B cell (primary cell): Measurements from ENCODE around the gene EPG5.

Experiments
- EZH2 ChIP-seq: IDR thresholded peaks from 2 replicates; pipeline ENCODE4 v1.6.1; 2012; ENCODE audit warnings: borderline replicate concordance, low read depth, mild to moderate bottlenecking, moderate library complexity, low read length; ENCODE audit not compliant: insufficient read depth, poor library complexity, severe bottlenecking
- TF ChIP-seq, protein P1 (sequence below): fragments of 200-600 bp; IDR thresholded peaks from one replicate; pipeline ENCODE4 v1.8.0; 2022; ENCODE audit warnings: antibody characterized with exemption, mild to moderate bottlenecking

DNA sequence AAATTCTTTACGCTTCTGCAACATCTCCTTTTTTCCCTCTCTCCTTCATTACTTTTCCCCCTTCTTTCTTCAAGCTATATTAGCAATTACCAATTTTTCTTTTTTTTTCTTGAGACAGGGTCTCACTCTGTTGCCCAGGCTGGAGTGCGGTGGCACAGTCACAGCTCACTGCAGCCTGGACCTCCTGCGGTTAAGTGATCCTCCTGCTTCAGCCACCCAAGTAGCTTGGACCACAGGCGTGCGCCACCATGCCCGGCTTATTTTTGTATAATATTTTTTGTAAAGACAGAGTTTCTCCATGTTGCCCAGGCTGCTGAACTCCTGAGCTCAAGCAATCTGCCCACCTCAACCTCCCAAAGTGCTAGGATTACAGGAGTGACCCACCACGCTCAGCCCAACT, 70.7 kb downstream of the EPG5 start:
- no peak for TF ChIP-seq EZH2
- TF ChIP-seq, protein P1, sequence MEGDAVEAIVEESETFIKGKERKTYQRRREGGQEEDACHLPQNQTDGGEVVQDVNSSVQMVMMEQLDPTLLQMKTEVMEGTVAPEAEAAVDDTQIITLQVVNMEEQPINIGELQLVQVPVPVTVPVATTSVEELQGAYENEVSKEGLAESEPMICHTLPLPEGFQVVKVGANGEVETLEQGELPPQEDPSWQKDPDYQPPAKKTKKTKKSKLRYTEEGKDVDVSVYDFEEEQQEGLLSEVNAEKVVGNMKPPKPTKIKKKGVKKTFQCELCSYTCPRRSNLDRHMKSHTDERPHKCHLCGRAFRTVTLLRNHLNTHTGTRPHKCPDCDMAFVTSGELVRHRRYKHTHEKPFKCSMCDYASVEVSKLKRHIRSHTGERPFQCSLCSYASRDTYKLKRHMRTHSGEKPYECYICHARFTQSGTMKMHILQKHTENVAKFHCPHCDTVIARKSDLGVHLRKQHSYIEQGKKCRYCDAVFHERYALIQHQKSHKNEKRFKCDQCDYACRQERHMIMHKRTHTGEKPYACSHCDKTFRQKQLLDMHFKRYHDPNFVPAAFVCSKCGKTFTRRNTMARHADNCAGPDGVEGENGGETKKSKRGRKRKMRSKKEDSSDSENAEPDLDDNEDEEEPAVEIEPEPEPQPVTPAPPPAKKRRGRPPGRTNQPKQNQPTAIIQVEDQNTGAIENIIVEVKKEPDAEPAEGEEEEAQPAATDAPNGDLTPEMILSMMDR = no peak
